Measurements from ENCODE around the gene AFF1. TPM values are rescaled to one million over a fixed set of nuclear protein-coding genes. Genes with fewer than 3 reads are reported as not detected.

AFF1 gene
- total RNA-seq, 1 experiment from 2014 or later = 61.9 TPM

- no peak for TF ChIP-seq CTCF (IDR thresholded peaks at IDR 0.05; ENCODE audit: unreplicated experiment)
- no peak for DNase-seq (ENCODE audit: unreplicated experiment)
- Mint-ChIP-seq H3K27me3 (ENCODE audit: insufficient read depth, unreplicated experiment) (no peaks in the 10 kb centered on the region), H3K27ac (ENCODE audit: low read depth, unreplicated experiment) (no peak overlapping the region), H3K36me3 (ENCODE audit: insufficient read depth, unreplicated experiment) (peaks cover 11% of the 10 kb centered on the region), H3K9me3 (ENCODE audit: unreplicated experiment) (no peaks in the 10 kb centered on the region), H3K4me3 (ENCODE audit: unreplicated experiment) (no peak overlapping the region), H3K4me1 (ENCODE audit: insufficient read depth, unreplicated experiment) (peaks cover 48% of the 10 kb centered on the region)
- ChIA-PET POLR2A (interaction anchor here (1.1 to 1.6 kb wide), 2 partner anchors 10 to 24 kb away, joined by 3 to 4 read pairs; no protein-coding TSS in a partner anchor), CTCF (interaction anchor here (2.4 kb wide), 1 partner anchor 156 kb away, joined by 13 read pairs; no protein-coding TSS in a partner anchor)
- no TSS peak for BruUV-seq (replicated peaks)
- intact Hi-C loops (cut with micrococcal nuclease) = no loop called here
Observed at GRCh38 chr4:87077914-87078585, 143.2 kb downstream of the AFF1 start.

GRCh38 chr4:87078987-87079486 lies 144.2 kb downstream of the AFF1 start:
- Mint-ChIP-seq H3K27me3 (ENCODE audit: insufficient read depth, unreplicated experiment) (no peaks in the 10 kb centered on the region), H3K4me1 (ENCODE audit: insufficient read depth, unreplicated experiment) (peaks cover 40% of the 10 kb centered on the region), H3K4me3 (ENCODE audit: unreplicated experiment) (no peak overlapping the region), H3K9me3 (ENCODE audit: unreplicated experiment) (no peaks in the 10 kb centered on the region), H3K36me3 (ENCODE audit: insufficient read depth, unreplicated experiment) (peaks cover 14% of the 10 kb centered on the region), H3K27ac (ENCODE audit: low read depth, unreplicated experiment) (no peak overlapping the region)
- intact Hi-C loops (cut with micrococcal nuclease) = no loop called here
- BruUV-seq (replicated peaks) = no TSS peak
- peak; percentile 34 for DNase-seq (ENCODE audit: unreplicated experiment)
- no peak for TF ChIP-seq CTCF (IDR thresholded peaks at IDR 0.05; ENCODE audit: unreplicated experiment)
- CTCF ChIA-PET = interaction anchor here (0.6 to 2.4 kb wide), 5 partner anchors 11 to 162 kb away, joined by 3 to 13 read pairs (median 4); no protein-coding TSS in a partner anchor
- POLR2A ChIA-PET = interaction anchor here (1.1 to 2.1 kb wide), 4 partner anchors 12 to 158 kb away, joined by 3 to 14 read pairs (median 4); no protein-coding TSS in a partner anchor

- H3K9me3 Mint-ChIP-seq (ENCODE audit: unreplicated experiment) = no peaks in the 10 kb centered on the region
- CTCF ChIA-PET = interaction anchor here (1.0 to 2.4 kb wide), 3 partner anchors 10 to 157 kb away, joined by 3 to 13 read pairs (median 4); no protein-coding TSS in a partner anchor
- intact Hi-C loops (cut with micrococcal nuclease) = no loop called here
- TF ChIP-seq CTCF (IDR thresholded peaks at IDR 0.05; ENCODE audit: unreplicated experiment) = no peak
- peaks cover 40% of the 10 kb centered on the region for H3K4me1 Mint-ChIP-seq (ENCODE audit: insufficient read depth, unreplicated experiment)
- BruUV-seq (replicated peaks) = no TSS peak
- peaks cover 23% of the 10 kb centered on the region for H3K36me3 Mint-ChIP-seq (ENCODE audit: insufficient read depth, unreplicated experiment)
- H3K27ac Mint-ChIP-seq (ENCODE audit: low read depth, unreplicated experiment) = no peak overlapping the region
- H3K4me3 Mint-ChIP-seq (ENCODE audit: unreplicated experiment) = no peak overlapping the region
- no peaks in the 10 kb centered on the region for H3K27me3 Mint-ChIP-seq (ENCODE audit: insufficient read depth, unreplicated experiment)
- DNase-seq (ENCODE audit: unreplicated experiment) = no peak
- POLR2A ChIA-PET = interaction anchor here (1.1 to 2.1 kb wide), 4 partner anchors 11 to 159 kb away, joined by 3 to 14 read pairs (median 4); no protein-coding TSS in a partner anchor
Observed at GRCh38 chr4:87079967-87080366, 145.2 kb downstream of the AFF1 start.

- no peak for TF ChIP-seq CTCF (IDR thresholded peaks at IDR 0.05; ENCODE audit: unreplicated experiment)
- POLR2A ChIA-PET = interaction anchor here (1.1 to 2.1 kb wide), 4 partner anchors 11 to 160 kb away, joined by 3 to 14 read pairs (median 4); no protein-coding TSS in a partner anchor
- CTCF ChIA-PET = interaction anchor here (1.1 to 2.4 kb wide), 2 partner anchors 12 to 158 kb away, joined by 3 to 13 read pairs; no protein-coding TSS in a partner anchor
- no TSS peak for BruUV-seq (replicated peaks)
- intact Hi-C loops (cut with micrococcal nuclease) = no loop called here
- Mint-ChIP-seq H3K27me3 (ENCODE audit: insufficient read depth, unreplicated experiment) (no peaks in the 10 kb centered on the region), H3K36me3 (ENCODE audit: insufficient read depth, unreplicated experiment) (peaks cover 28% of the 10 kb centered on the region), H3K9me3 (ENCODE audit: unreplicated experiment) (no peaks in the 10 kb centered on the region), H3K27ac (ENCODE audit: low read depth, unreplicated experiment) (no peak overlapping the region), H3K4me1 (ENCODE audit: insufficient read depth, unreplicated experiment) (peaks cover 40% of the 10 kb centered on the region), H3K4me3 (ENCODE audit: unreplicated experiment) (no peak overlapping the region)
- no peak for DNase-seq (ENCODE audit: unreplicated experiment)
Observed at GRCh38 chr4:87080462-87080861, 145.7 kb downstream of the AFF1 start.

All from MCF 10A (cell line).